RWPE1 (cell line): Measurements from ENCODE around the gene FOXP1.

Source experiments
- CTCF ChIA-PET: fragments of 350-600 bp; sonication (Branson Sonifier 250); formaldehyde crosslinking; extraction: SDS; loops from one replicate; lab custom pipeline; 2021; lab: Yijun Ruan, JAX
- POLR2A ChIA-PET: fragments of 400-600 bp; formaldehyde crosslinking; extraction: SDS; loops from one replicate; lab custom pipeline; 2020; ENCODE audit warnings: antibody characterized with exemption; ENCODE audit not compliant: low non-redundant PET; lab: Yijun Ruan, JAX
- DNase-seq: peaks from one replicate; pipeline ENCODE4 v3.0.0; 2012; ENCODE audit warnings: low spot score
- H3K27ac ChIP-seq: fragments of 450-650 bp; 2 replicates; pipeline ENCODE4 v1.5.1; 2017
- CTCF ChIP-seq: fragments of 450-650 bp; conservative IDR thresholded peaks from 2 replicates; pipeline ENCODE4 v1.5.1; 2017; ENCODE audit warnings: low read depth, mild to moderate bottlenecking

The FOXP1 gene

GRCh38 chr3:71045212-71045916 lies 538.2 kb downstream of the FOXP1 start:
- CTCF ChIA-PET, result interaction anchor here (0.6 kb wide), 1 partner anchor 14 kb away, joined by 6 read pairs; no protein-coding TSS in a partner anchor
- POLR2A ChIA-PET, result no interaction called here
- DNase-seq, result no peak
- no peak for TF ChIP-seq CTCF
- no peak overlapping the region for H3K27ac ChIP-seq

GRCh38 chr3:71042759-71043158 lies 540.8 kb downstream of the FOXP1 start:
- ChIA-PET CTCF (no interaction called here), POLR2A (no interaction called here)
- no peak for TF ChIP-seq CTCF
- H3K27ac ChIP-seq, result no peak overlapping the region
- no peak for DNase-seq

- H3K27ac ChIP-seq, result no peak overlapping the region
- ChIA-PET POLR2A (no interaction called here), CTCF (no interaction called here)
- TF ChIP-seq CTCF, result no peak
- DNase-seq, result no peak
Measured at GRCh38 chr3:71041371-71041770, 542.2 kb downstream of the FOXP1 start.

- ChIA-PET CTCF (no interaction called here), POLR2A (no interaction called here)
- no peak overlapping the region for H3K27ac ChIP-seq
- TF ChIP-seq CTCF, result no peak
- DNase-seq, result no peak
Measured at GRCh38 chr3:71039332-71039731, 544.2 kb downstream of the FOXP1 start.

- H3K27ac ChIP-seq, result no peak overlapping the region
- DNase-seq, result no peak
- ChIA-PET CTCF (no interaction called here), POLR2A (no interaction called here)
- no peak for TF ChIP-seq CTCF
Measured at GRCh38 chr3:71037775-71038174, 545.8 kb downstream of the FOXP1 start.

GRCh38 chr3:71035886-71036285 lies 547.6 kb downstream of the FOXP1 start:
- H3K27ac ChIP-seq, result no peak overlapping the region
- CTCF ChIA-PET, result no interaction called here
- DNase-seq, result no peak
- TF ChIP-seq CTCF, result no peak
- POLR2A ChIA-PET, result no interaction called here
